Skeletal muscle tissue (tissue), 4 donors: ENCODE measurements around the gene JMJD6. TPM values are rescaled to one million over a fixed set of nuclear protein-coding genes. Genes with fewer than 3 reads are reported as not detected.

ENCODE experiments used
- H3K27ac ChIP-seq: one replicate; pipeline ENCODE4 v1.7.0; 2013; ENCODE audit warnings: mild to moderate bottlenecking, low read depth, low read length, inconsistent platforms
- H3K27me3 ChIP-seq, 3 donors: one replicate each; pipeline ENCODE4 v1.7.0; 2013; ENCODE audit warnings: low read length in 3 of 3; ENCODE audit not compliant: control insufficient read depth in 3 of 3, insufficient read depth in 3 of 3
- H3K36me3 ChIP-seq, 3 donors: one replicate each; pipeline ENCODE4 v1.7.0; 2013; ENCODE audit warnings: low read length in 3 of 3; ENCODE audit not compliant: control insufficient read depth in 3 of 3, insufficient read depth in 3 of 3
- H3K4me1 ChIP-seq, 3 donors: one replicate each; pipeline ENCODE4 v1.7.0; 2013; ENCODE audit warnings: low read length in 3 of 3, mild to moderate bottlenecking in 3 of 3; ENCODE audit not compliant: control insufficient read depth in 3 of 3, insufficient read depth in 3 of 3
- H3K4me3 ChIP-seq, 3 donors: one replicate each; pipeline ENCODE4 v1.7.0; 2013; ENCODE audit warnings: low read length in 3 of 3
- H3K9ac ChIP-seq, 3 donors: one replicate each; pipeline ENCODE4 v1.7.0; 2013; ENCODE audit warnings: low read length in 3 of 3, mild to moderate bottlenecking in 3 of 3, moderate library complexity in 2 of 3, low read depth in 1 of 3
- H3K9me3 ChIP-seq, 3 donors: one replicate each; pipeline ENCODE4 v1.7.0; 2013; ENCODE audit warnings: low read length in 3 of 3; ENCODE audit not compliant: control insufficient read depth in 3 of 3
- total RNA-seq: library from RNA; depleted of rRNA; stranded (reverse); fragments of >200 nt; gene quantifications from one replicate; pipeline ENCODE4 v1.2.3, GENCODE V29; 2014
- donor health status: Osteomylitis.

Gene JMJD6
- total RNA-seq, 1 donor from 2014 or later = 6.8 TPM

DNA sequence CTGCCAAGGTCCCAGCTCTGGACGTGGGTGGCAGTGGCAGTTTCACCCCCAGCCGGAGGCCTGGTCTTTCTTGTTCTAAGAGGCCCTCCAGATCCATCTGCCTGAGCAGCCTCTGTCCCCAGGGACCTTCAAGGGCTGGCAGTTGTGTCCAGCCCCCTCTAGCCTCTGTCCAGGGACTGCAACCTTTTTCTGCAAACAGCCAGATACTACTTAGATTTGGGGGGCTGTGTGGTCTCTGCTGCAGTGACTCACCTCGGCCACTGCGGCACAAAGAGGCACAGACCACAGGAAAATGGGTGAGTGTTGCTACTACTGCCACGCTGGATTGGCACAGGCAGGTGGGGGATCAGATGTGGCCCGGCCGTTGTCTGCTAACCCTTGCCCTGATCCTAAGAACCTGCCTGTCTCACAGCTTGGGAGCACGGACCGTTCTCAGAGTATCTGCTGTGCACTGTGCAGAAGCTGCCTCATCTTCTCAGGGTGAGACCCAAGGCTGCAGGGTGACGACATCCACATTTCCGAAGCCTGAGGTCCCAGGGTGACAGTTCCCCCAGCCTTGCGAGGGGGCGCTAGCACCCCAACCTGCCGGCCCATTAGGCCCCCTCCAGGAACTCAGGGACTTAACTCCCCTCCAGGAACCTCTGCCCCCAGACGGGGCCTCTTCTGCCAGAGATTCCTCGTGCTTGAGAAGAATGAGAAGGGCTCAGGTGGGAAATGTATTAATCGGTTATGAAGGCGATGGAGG is 43.2 kb downstream of the JMJD6 start:
- peaks cover 34 to 56% (median 55%) of the 10 kb centered on the region in 3 donors for H3K4me1 ChIP-seq
- H3K27me3 ChIP-seq = no peaks in the 10 kb centered on the region
- H3K36me3 ChIP-seq = peaks cover 8 to 34% (median 15%) of the 10 kb centered on the region in 3 donors
- no peak overlapping the region for H3K27ac ChIP-seq
- H3K4me3 ChIP-seq = no peak overlapping the region
- H3K9ac ChIP-seq = peak overlapping the region in 1 of 3 donors; percentile 45
- H3K9me3 ChIP-seq = no peaks in the 10 kb centered on the region

GRCh38 chr17:76682296-76682695 is 44.1 kb downstream of the JMJD6 start:
- Histone ChIP-seq H3K9ac (peak overlapping the region in 2 of 3 donors; percentile 6 to 72), H3K36me3 (peaks cover 8 to 42% (median 18%) of the 10 kb centered on the region in 3 donors), H3K4me1 (peaks cover 25 to 47% (median 46%) of the 10 kb centered on the region in 3 donors), H3K9me3 (no peaks in the 10 kb centered on the region), H3K4me3 (peak overlapping the region in 1 of 3 donors; percentile 13), H3K27ac (no peak overlapping the region), H3K27me3 (no peaks in the 10 kb centered on the region)

DNA sequence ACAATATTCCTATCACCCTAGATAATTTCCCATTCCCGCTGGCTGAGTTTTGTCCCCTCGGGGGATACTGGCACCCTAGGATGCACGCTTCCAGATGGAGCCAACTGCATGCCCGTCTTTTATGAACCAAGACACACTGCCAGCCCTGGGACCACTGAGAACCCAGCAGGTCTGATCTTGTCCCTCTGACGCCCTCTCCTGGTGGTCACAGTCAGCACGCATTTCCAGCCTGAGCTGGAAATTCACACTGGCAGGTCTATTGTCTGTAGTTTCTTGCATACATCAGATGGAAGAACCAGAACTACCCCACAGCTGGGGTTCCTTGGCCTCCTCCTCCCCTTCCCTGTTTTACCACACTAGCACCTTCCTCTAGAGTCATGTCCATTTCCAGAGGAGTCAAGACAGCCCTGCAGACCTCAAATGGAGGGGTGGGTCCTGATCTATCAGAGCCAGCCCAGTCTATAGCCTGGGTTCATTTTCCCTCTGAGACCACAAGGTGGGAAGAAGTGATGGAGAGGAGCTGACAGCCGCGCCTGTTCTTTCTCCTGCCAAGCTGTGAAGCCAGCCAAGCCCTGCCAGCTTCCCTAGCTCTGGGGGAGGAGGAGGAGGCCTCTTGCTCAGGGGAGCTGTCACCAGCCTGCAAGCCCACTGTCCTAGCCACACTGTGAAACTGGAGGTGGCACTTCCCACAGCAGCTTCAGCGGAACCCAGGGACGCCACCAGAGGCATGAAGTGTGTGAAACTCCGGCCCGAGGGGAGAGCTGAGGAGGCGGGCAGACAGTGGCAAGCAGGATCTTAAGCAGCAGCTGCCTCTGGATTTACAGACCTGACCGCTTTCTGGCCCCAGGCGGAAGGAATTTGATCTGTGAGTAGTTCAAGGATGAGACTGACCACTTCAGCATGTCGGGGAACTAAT is 44.9 kb downstream of the JMJD6 start:
- H3K36me3 ChIP-seq = peaks cover 8 to 45% (median 19%) of the 10 kb centered on the region in 3 donors
- no peak overlapping the region for H3K4me3 ChIP-seq

DNA sequence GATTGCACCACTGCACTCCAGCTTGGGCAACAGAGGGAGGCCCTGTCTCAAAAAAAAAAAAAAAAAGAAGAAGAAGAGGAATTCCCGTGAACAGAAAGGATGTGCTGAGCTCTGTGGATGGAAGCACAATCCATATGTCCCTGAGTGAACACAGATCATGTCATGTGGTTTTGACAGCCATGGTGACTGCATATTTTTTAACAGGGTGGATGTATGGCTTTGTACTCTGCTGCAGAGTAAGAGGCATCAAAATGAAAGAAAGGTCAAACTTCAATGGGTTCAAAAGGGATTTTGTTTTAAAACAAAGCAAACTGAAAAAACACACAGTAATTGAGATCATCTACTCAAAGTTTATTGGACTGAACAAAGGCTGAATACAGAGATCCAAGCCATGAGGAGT is 47.2 kb downstream of the JMJD6 start:
- H3K27ac ChIP-seq = no peak overlapping the region
- H3K36me3 ChIP-seq = peaks cover 8 to 43% (median 19%) of the 10 kb centered on the region in 3 donors
- H3K4me1 ChIP-seq = peaks cover 19 to 27% (median 25%) of the 10 kb centered on the region in 3 donors

More for the DNA sequence above, 44.9 kb downstream of the JMJD6 start:
- Histone ChIP-seq H3K27ac (peak overlapping the region; percentile 40), H3K4me1 (peaks cover 19 to 39% (median 38%) of the 10 kb centered on the region in 3 donors), H3K9ac (peak overlapping the region in 1 of 3 donors; percentile 72), H3K27me3 (no peaks in the 10 kb centered on the region), H3K9me3 (no peaks in the 10 kb centered on the region)

DNA sequence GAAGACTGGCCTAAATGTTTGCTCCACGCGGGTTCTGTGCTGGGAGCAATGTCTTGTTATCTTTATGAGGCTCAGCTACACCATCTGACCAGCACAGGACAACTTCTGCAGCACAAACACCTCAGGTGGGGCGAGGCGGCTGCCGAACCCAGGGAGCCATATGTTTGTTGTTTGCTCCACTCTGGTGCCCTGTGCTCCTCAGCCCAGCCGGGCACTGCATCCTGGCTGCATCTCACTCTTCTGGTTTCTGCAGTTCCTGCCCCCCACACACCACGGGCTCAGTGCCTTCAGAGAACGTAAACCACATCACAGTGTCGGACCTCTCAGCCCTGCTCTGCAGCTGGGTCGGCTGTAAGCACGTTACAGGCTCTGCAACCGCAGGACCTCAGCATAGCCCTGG is 48.1 kb downstream of the JMJD6 start:
- Histone ChIP-seq H3K9me3 (no peaks in the 10 kb centered on the region), H3K9ac (no peak overlapping the region), H3K36me3 (peaks cover 8 to 35% (median 18%) of the 10 kb centered on the region in 3 donors), H3K4me3 (no peak overlapping the region), H3K4me1 (peaks cover 19 to 24% (median 23%) of the 10 kb centered on the region in 3 donors), H3K27me3 (no peaks in the 10 kb centered on the region), H3K27ac (no peak overlapping the region)

More for the DNA sequence above, 47.2 kb downstream of the JMJD6 start:
- H3K9ac ChIP-seq = no peak overlapping the region
- H3K9me3 ChIP-seq = no peaks in the 10 kb centered on the region
- no peaks in the 10 kb centered on the region for H3K27me3 ChIP-seq
- H3K4me3 ChIP-seq = no peak overlapping the region

DNA sequence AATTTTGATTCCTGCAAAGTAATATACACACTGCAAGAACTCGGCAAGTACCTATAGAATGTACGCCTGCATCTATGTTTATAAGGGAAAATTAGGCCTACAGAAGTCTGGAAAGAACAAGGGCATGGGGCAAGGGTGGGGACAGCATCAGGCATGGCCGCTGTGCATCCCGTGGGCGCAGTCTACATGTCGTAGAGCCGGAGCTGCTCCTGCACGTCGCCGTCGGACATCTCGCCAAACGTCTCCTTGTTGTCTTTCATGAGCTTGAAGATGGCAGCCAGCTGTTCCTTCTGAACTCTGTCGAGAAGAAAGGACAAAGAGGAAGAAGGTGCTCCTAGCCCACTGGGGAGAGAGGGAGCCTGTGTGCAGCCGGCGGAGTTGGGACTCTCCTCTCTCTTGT is 49.0 kb downstream of the JMJD6 start:
- no peak overlapping the region for H3K27ac ChIP-seq

GRCh38 chr17:76676629-76677028 is 49.8 kb downstream of the JMJD6 start:
- H3K27ac ChIP-seq = no peak overlapping the region
- H3K4me3 ChIP-seq = no peak overlapping the region
- peaks cover 10 to 14% (median 13%) of the 10 kb centered on the region in 3 donors for H3K4me1 ChIP-seq
- peaks cover 3 to 24% (median 8%) of the 10 kb centered on the region in 3 donors for H3K36me3 ChIP-seq
- H3K9ac ChIP-seq = no peak overlapping the region
- H3K27me3 ChIP-seq = no peaks in the 10 kb centered on the region
- H3K9me3 ChIP-seq = no peaks in the 10 kb centered on the region

More for the DNA sequence above, 49.0 kb downstream of the JMJD6 start:
- Histone ChIP-seq H3K27me3 (no peaks in the 10 kb centered on the region), H3K9me3 (no peaks in the 10 kb centered on the region), H3K9ac (no peak overlapping the region), H3K36me3 (peaks cover 4 to 26% (median 9%) of the 10 kb centered on the region in 3 donors), H3K4me1 (peaks cover 15 to 16% (median 16%) of the 10 kb centered on the region in 3 donors), H3K4me3 (no peak overlapping the region)

DNA sequence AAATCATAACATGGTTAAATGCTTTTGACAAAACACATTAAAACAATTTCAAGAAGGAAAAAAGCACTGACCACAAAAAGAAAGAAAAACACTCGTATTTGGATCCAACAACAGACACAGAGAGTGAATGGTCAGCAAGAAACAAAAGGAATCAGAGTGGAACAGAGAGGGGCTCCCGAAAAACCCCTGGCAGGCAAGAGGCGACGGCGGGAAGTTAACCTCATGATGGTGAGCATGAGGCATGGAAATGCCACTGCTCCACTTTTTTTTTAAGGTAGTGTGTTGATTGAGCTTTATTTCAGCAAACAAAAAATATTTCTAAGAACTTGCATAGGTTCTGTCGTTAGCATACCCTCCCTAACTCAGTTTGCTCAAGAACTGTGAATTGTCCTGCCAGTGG is 50.8 kb downstream of the JMJD6 start:
- Histone ChIP-seq H3K9ac (no peak overlapping the region), H3K4me3 (no peak overlapping the region), H3K4me1 (peaks cover 12 to 13% (median 13%) of the 10 kb centered on the region in 3 donors), H3K27ac (no peak overlapping the region), H3K9me3 (no peaks in the 10 kb centered on the region), H3K27me3 (no peaks in the 10 kb centered on the region), H3K36me3 (peaks cover 2 to 20% (median 4%) of the 10 kb centered on the region in 3 donors)

- Histone ChIP-seq H3K27me3 (no peaks in the 10 kb centered on the region), H3K9me3 (no peaks in the 10 kb centered on the region), H3K4me1 (peaks cover 12 to 13% (median 13%) of the 10 kb centered on the region in 3 donors), H3K36me3 (peaks cover 0 to 19% (median 4%) of the 10 kb centered on the region in 3 donors), H3K27ac (no peak overlapping the region), H3K4me3 (no peak overlapping the region), H3K9ac (no peak overlapping the region)
Measured at GRCh38 chr17:76674600-76674999, 51.8 kb downstream of the JMJD6 start.
